ENCODE results near the gene MINDY2. TPM values are rescaled to one million over a fixed set of nuclear protein-coding genes. Genes with fewer than 3 reads are reported as not detected.

Gene MINDY2
- total and polyA plus RNA-seq, 2 of the 8 experiments (the other 6 are each of a cell fraction or from before 2014, with no cell fraction given), result 3.1 to 25.7 TPM

GRCh38 chr15:58773024-58773423 lies 1.9 kb downstream of the MINDY2 start:
- CTCF ChIA-PET (ENCODE audit: partially characterized antibody), result interaction anchor here (0.6 to 2.0 kb wide), 5 partner anchors 17 to 545 kb away, joined by 3 to 5 read pairs (median 4); no protein-coding TSS in a partner anchor
- Histone ChIP-seq H3K56ac (replicated peaks; ENCODE audit: insufficient read length, low read depth, low read length) (no peak overlapping the region), H3K9ac (replicated peaks in 1 of 4; ENCODE audit: extremely low read depth in 1 of 4, low read depth in 3 of 4, low read length in 3 of 4) (no peak overlapping the region), H2BK5ac (ENCODE audit: low read depth, low read length) (no peak overlapping the region), H3K23ac (ENCODE audit: insufficient read length) (no peak overlapping the region), H2BK120ac (replicated peaks; ENCODE audit: low read depth, low read length) (no peak overlapping the region), H3K27me3 (replicated peaks in 1 of 4; ENCODE audit: control insufficient read depth in 3 of 4, extremely low read depth in 1 of 4, insufficient read depth in 3 of 4, low read length in 3 of 4) (no peaks in the 10 kb centered on the region), H3K27ac (ENCODE audit: low read depth, low read length) (no peak overlapping the region), H3K14ac (ENCODE audit: insufficient read length) (no peak overlapping the region), H4K8ac (ENCODE audit: extremely low read depth, insufficient read depth, low read length) (no peak overlapping the region), H4K5ac (ENCODE audit: insufficient read length, low read depth, low read length) (no peak overlapping the region), H3K23me2 (ENCODE audit: low read depth, low read length) (peaks cover 8% of the 10 kb centered on the region; the same call in 1 of the 2 replicates), H3K9me3 (ENCODE audit: insufficient read depth in 2 of 2, low read depth in 1 of 2, low read length in 1 of 2) (no peaks in the 10 kb centered on the region), H3K4me3 (ENCODE audit: extremely low read depth in 1 of 4, insufficient read depth in 2 of 4, low read depth in 3 of 4, low read length in 4 of 4) (peak overlapping the region; percentile 7 to 90 (median 87); a peak in 4 of 8 replicates), H2BK12ac (ENCODE audit: low read depth, low read length) (no peak overlapping the region), H2AK5ac (ENCODE audit: low read depth, low read length) (no peak overlapping the region), H2AFZ (ENCODE audit: low read length) (no peak overlapping the region), H3K36me3 (ENCODE audit: control insufficient read depth in 2 of 4, insufficient read depth in 4 of 4, low read length in 3 of 4) (no peaks in the 10 kb centered on the region), H3K4ac (replicated peaks; ENCODE audit: insufficient read length, low read depth, low read length) (no peak overlapping the region), H3K79me2 (ENCODE audit: control insufficient read depth in 1 of 2, insufficient read depth in 2 of 2, low read length in 2 of 2) (peaks cover 0 to 50% of the 10 kb centered on the region in 2 experiments; a peak in 2 of 4 replicates), H2BK15ac (ENCODE audit: low read length) (no peak overlapping the region), H4K20me1 (replicated peaks in 1 of 2; ENCODE audit: control insufficient read depth in 1 of 2, insufficient read depth in 2 of 2, low read length in 2 of 2) (peaks cover 0 to 1% of the 10 kb centered on the region in 2 experiments), H3K18ac (ENCODE audit: extremely low read depth, low read length) (no peak overlapping the region), H4K91ac (replicated peaks; ENCODE audit: insufficient read length, low read length) (no peak overlapping the region), H3K4me1 (replicated peaks in 1 of 4; ENCODE audit: control insufficient read depth in 3 of 4, insufficient read depth in 4 of 4, low read length in 3 of 4) (peaks cover 0 to 2% (median 0%) of the 10 kb centered on the region in 4 experiments; a peak in 2 of 7 replicates), H2BK20ac (ENCODE audit: low read length) (no peak overlapping the region), H3K4me2 (ENCODE audit: insufficient read depth in 1 of 2, low read depth in 2 of 2, low read length in 2 of 2) (peak overlapping the region; percentile 91 to 98), H3K79me1 (ENCODE audit: low read depth, low read length) (peaks cover 3% of the 10 kb centered on the region; the same call in 1 of the 2 replicates)
- no peak for TF ChIP-seq CEBPB (IDR thresholded peaks at IDR 0.05; ENCODE audit: low read depth, low read length)
- TF ChIP-seq RNF2 (IDR thresholded peaks at IDR 0.05; ENCODE audit: borderline replicate concordance, low read depth, low read length, missing control alignments, poor library complexity, severe bottlenecking), result no peak
- no peak for TF ChIP-seq EGR1 (IDR thresholded peaks at IDR 0.05; ENCODE audit: borderline replicate concordance, low read depth, low read length)
- no peak for TF ChIP-seq SP2 (IDR thresholded peaks at IDR 0.05; ENCODE audit: low read length)
- no peak for TF ChIP-seq PHF8 (conservative IDR thresholded peaks at IDR 0.05; ENCODE audit: low read depth, low read length)
- no peak for TF ChIP-seq TAF7 (optimal IDR thresholded peaks at IDR 0.05; ENCODE audit: borderline replicate concordance, low read depth, low read length)
- TF ChIP-seq KDM4A (IDR thresholded peaks at IDR 0.05; ENCODE audit: low read depth, low read length, severe bottlenecking), result no peak
- TF ChIP-seq SIX5 (IDR thresholded peaks at IDR 0.05; ENCODE audit: low read depth, low read length), result no peak
- no peak for TF ChIP-seq KDM5A (IDR thresholded peaks at IDR 0.05; ENCODE audit: low read length)
- TF ChIP-seq EZH2 (IDR thresholded peaks at IDR 0.05; ENCODE audit: low read depth, low read length, severe bottlenecking), result no peak
- TF ChIP-seq KDM1A (IDR thresholded peaks at IDR 0.05; ENCODE audit: borderline replicate concordance, low read length), result no peak
- POLR2A ChIA-PET (ENCODE audit: partially characterized antibody), result no interaction called here
- no peak for FAIRE-seq
- peak in 1 of 2 experiments; percentile 11 for DNase-seq (ENCODE audit: low read depth in 1 of 2, low spot score in 2 of 2)
- WGBS, 2 experiments (ENCODE audit: extremely low coverage in 1 of 2, insufficient coverage in 1 of 2, insufficient read length in 1 of 2, insufficient replicate concordance in 2 of 2, low coverage in 1 of 2, low lambda C conversion rate in 2 of 2, missing lambda C conversion rate in 1 of 2), result 89% methylated on average over 4 of the region's 4 CpGs; no CpG with 5 or more reads in 1 of the 2 experiments

Data from H1 (cell line).